B cell (primary cell): ENCODE data around the gene GPR108.
A peak's percentile ranks its signal among the peaks of the same experiment; 100 is the strongest.

Experiments used
- EZH2 ChIP-seq: IDR thresholded peaks from 2 replicates; pipeline ENCODE4 v1.6.1; 2012; ENCODE audit warnings: borderline replicate concordance, low read depth, mild to moderate bottlenecking, moderate library complexity, low read length; ENCODE audit not compliant: insufficient read depth, poor library complexity, severe bottlenecking
- TF ChIP-seq, protein P1 (sequence below): fragments of 200-600 bp; IDR thresholded peaks from one replicate; pipeline ENCODE4 v1.8.0; 2022; ENCODE audit warnings: antibody characterized with exemption, mild to moderate bottlenecking

DNA sequence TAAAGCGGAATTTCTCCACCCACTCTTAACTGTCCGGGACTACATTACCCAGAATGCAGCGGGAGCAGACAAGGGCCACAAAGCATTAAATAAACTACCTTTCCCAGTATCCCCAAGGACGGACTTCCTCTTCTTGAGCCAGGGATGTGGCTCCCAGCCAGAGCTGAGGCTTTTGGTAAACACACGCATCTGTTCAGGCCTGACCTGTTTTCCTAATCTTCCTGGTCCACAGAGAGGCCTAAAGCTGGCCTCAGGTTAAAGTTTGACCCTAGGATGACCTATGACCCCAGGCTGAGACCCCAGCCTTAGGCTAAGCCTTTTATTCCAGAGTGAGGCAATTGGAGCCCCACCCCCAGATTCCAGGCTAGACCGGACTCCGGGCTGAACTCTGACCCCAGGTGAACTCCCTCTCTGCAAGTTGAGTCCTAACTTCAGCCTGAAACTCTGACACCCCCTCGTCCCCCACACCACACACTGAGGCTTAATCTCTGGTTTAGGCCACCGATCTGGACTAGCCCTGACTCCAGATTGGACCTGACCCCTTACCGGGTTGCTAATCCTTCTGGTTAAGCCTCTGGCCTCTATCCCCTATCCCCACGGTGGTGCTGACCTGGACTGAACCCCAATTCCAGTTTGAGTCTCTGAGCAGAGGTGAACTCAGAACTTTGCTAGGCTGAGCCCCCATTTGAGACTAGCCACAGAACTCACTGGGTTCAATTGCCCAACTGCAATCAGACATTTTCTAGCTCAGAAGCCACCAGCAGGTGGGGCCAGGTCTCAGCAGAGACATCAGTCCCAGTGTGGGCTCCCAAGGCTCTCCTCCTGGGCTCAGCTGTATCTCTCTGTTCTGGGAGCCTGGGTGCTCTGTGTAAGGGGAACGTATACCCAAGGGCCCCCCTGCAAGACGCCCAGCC, 750 bp upstream of the GPR108 start:
- no peak for TF ChIP-seq EZH2
- TF ChIP-seq, protein P1, sequence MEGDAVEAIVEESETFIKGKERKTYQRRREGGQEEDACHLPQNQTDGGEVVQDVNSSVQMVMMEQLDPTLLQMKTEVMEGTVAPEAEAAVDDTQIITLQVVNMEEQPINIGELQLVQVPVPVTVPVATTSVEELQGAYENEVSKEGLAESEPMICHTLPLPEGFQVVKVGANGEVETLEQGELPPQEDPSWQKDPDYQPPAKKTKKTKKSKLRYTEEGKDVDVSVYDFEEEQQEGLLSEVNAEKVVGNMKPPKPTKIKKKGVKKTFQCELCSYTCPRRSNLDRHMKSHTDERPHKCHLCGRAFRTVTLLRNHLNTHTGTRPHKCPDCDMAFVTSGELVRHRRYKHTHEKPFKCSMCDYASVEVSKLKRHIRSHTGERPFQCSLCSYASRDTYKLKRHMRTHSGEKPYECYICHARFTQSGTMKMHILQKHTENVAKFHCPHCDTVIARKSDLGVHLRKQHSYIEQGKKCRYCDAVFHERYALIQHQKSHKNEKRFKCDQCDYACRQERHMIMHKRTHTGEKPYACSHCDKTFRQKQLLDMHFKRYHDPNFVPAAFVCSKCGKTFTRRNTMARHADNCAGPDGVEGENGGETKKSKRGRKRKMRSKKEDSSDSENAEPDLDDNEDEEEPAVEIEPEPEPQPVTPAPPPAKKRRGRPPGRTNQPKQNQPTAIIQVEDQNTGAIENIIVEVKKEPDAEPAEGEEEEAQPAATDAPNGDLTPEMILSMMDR = peak; percentile 71
